ENCODE measurements around the gene PERM1.

The PERM1 gene

DNA sequence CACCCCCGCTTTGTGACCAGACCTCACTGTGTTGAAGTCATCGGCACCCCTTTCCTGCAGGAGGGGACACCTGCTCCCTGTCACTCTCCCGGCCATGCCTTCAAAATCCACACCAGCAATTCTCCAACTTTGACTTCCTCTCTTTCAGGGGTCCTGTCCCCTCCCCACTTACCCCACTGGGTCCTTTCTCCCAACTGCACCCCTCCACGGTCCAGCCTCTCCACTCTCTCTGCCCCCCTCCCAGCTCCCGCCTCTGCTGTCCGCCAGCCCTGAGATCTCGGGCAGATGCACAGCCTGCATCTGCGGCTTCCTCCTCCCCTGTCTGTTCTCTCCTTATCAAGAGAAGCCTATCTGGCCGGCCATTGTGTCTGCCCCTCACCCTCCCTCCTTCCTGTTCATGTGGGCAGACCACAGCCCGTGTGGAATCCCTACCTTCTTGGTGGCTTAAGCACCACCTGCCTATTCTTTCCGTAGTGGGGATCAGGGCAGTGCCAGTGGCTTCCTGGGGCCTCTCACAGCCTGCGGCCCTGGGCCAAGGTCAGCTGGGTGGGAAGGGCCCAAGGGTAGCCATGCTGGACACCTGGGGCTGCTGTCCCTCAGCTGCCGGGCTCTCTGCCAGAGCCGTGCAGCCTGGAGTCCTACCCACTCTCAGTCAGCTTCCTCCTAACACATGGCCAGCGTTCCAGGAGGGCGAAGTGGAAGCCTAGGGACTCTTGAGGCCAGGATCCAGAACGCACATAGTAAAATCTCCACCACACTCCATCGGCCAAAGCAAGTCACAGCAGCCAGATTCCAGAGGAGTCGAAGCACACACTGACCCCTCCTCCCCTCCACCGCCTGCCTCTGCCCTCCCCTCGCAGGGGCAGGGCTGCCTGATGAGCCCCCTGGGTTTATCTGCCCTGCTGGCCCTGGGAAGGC, 23.1 kb upstream of the PERM1 start:
- H3K27ac ChIP-seq (ENCODE audit: low read depth in 2 of 2, low read length in 2 of 2): peak overlapping the region; percentile 20 to 85
- H3K4me3 ChIP-seq (ENCODE audit: low read length in 2 of 2): peak overlapping the region in 1 of 2 donors; percentile 13
- H3K36me3 ChIP-seq (ENCODE audit: control insufficient read depth in 2 of 2, insufficient read depth in 2 of 2, low read length in 2 of 2): no peaks in the 10 kb centered on the region
- no peaks in the 10 kb centered on the region for H3K9me3 ChIP-seq (ENCODE audit: control insufficient read depth in 2 of 2, low read length in 2 of 2)
- peaks cover 17% of the 10 kb centered on the region in 2 donors for H3K27me3 ChIP-seq (ENCODE audit: control insufficient read depth in 2 of 2, insufficient read depth in 2 of 2, low read length in 2 of 2)
- H3K4me1 ChIP-seq (ENCODE audit: control insufficient read depth in 2 of 2, insufficient read depth in 2 of 2, low read length in 2 of 2): peaks cover 26 to 36% of the 10 kb centered on the region in 2 donors
- peak overlapping the region; percentile 19 to 26 for H3K9ac ChIP-seq (ENCODE audit: low read depth in 1 of 2, low read length in 2 of 2)

GRCh38 chr1:1004420-1004779, 22.5 kb upstream of the PERM1 start:
- Histone ChIP-seq H3K4me3 (ENCODE audit: low read length in 2 of 2) (no peak overlapping the region), H3K36me3 (ENCODE audit: control insufficient read depth in 2 of 2, insufficient read depth in 2 of 2, low read length in 2 of 2) (no peaks in the 10 kb centered on the region), H3K4me1 (ENCODE audit: control insufficient read depth in 2 of 2, insufficient read depth in 2 of 2, low read length in 2 of 2) (peaks cover 26 to 36% of the 10 kb centered on the region in 2 donors), H3K27ac (ENCODE audit: low read depth in 2 of 2, low read length in 2 of 2) (no peak overlapping the region), H3K9ac (ENCODE audit: low read depth in 1 of 2, low read length in 2 of 2) (peak overlapping the region in 1 of 2 donors; percentile 19), H3K9me3 (ENCODE audit: control insufficient read depth in 2 of 2, low read length in 2 of 2) (no peaks in the 10 kb centered on the region), H3K27me3 (ENCODE audit: control insufficient read depth in 2 of 2, insufficient read depth in 2 of 2, low read length in 2 of 2) (peaks cover 17% of the 10 kb centered on the region in 2 donors)

DNA sequence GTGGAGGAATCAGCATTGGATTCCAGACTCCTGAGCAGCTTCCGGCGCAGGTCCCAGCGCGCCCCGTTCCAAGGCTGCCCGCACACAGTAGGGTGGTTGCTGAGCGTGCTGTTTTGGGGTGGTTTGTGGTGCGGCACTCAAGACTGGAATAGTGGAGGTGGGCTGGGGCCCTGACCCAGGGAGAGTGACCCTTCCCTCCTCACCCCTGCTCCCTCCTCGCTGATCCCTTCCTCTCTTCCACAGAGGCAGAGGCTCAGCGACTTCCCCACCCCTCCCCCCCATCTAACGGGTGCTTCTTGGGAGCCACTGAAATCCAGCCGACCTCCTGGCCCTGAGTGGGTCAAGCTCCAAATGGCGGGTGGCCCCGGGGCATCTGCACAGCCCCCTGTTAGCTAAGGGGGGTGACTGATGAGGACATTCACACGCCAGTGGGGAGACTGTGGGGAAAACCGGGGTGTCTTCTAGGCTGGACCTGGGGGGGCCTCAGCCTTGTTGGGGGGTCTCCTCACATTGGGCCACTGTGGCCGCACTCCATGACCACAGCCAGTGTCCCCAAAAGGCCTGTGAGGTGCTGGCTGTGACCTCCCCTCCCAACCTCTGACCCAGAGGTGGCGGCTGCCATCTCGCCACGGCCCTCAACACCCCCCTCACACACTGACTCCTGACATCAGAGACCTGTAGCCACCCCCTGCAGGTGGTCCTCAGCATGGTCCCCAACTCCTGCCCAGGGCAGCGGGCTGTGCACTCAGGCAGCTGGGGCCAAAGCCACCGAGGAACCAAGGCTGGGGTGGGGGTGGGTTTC, 21.9 kb upstream of the PERM1 start:
- Histone ChIP-seq H3K4me3 (ENCODE audit: low read length in 2 of 2) (no peak overlapping the region), H3K27me3 (ENCODE audit: control insufficient read depth in 2 of 2, insufficient read depth in 2 of 2, low read length in 2 of 2) (peaks cover 17% of the 10 kb centered on the region in 2 donors), H3K36me3 (ENCODE audit: control insufficient read depth in 2 of 2, insufficient read depth in 2 of 2, low read length in 2 of 2) (no peaks in the 10 kb centered on the region), H3K9ac (ENCODE audit: low read depth in 1 of 2, low read length in 2 of 2) (no peak overlapping the region), H3K27ac (ENCODE audit: low read depth in 2 of 2, low read length in 2 of 2) (no peak overlapping the region), H3K9me3 (ENCODE audit: control insufficient read depth in 2 of 2, low read length in 2 of 2) (no peaks in the 10 kb centered on the region), H3K4me1 (ENCODE audit: control insufficient read depth in 2 of 2, insufficient read depth in 2 of 2, low read length in 2 of 2) (peaks cover 26 to 36% of the 10 kb centered on the region in 2 donors)

DNA sequence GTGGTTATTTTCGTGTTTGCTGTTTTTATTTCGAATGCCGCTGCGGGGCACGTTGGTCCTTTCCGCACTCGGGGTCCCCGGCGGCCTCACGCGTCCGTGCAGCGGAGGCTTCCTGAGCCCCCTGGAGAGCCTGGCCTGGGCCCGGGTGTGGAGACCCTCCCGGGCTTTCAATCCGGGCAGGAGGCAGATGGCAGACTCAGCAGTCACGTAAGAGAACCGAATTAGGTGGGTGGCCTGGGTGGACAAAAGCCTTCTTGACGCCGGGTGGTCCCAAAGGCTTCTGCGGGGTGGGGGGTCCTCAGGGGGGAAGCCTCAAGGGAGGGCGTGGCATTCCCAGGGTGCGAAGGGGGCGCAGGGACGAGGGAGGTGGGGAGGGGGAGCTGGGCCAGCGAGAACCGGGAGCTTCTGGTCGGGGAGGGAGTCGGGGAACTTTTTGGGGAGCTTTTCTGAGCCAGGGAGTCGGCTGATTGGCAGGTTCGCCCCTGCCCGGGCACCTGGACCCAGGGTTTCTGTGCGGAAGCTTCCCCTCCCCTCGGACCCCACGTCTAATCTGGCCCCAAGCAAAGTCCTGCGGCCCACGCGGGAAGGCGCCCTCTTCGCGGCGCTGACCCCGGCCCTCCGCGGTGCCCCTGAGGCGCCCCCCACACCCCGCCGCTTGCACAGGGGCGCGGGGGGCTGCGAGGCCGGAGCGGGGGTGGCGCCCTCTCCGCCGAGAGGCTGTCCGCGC, 19.3 kb upstream of the PERM1 start:
- Histone ChIP-seq H3K9me3 (ENCODE audit: control insufficient read depth in 2 of 2, low read length in 2 of 2) (no peaks in the 10 kb centered on the region), H3K4me3 (ENCODE audit: low read length in 2 of 2) (peak overlapping the region; percentile 59 to 66), H3K9ac (ENCODE audit: low read depth in 1 of 2, low read length in 2 of 2) (peak overlapping the region; percentile 26 to 78), H3K4me1 (ENCODE audit: control insufficient read depth in 2 of 2, insufficient read depth in 2 of 2, low read length in 2 of 2) (peaks cover 23 to 30% of the 10 kb centered on the region in 2 donors), H3K36me3 (ENCODE audit: control insufficient read depth in 2 of 2, insufficient read depth in 2 of 2, low read length in 2 of 2) (no peaks in the 10 kb centered on the region), H3K27me3 (ENCODE audit: control insufficient read depth in 2 of 2, insufficient read depth in 2 of 2, low read length in 2 of 2) (peaks cover 22% of the 10 kb centered on the region in 2 donors), H3K27ac (ENCODE audit: low read depth in 2 of 2, low read length in 2 of 2) (peak overlapping the region; percentile 88 to 91)

GRCh38 chr1:1000357-1001056, 18.6 kb upstream of the PERM1 start:
- Histone ChIP-seq H3K9me3 (ENCODE audit: control insufficient read depth in 2 of 2, low read length in 2 of 2) (no peaks in the 10 kb centered on the region), H3K36me3 (ENCODE audit: control insufficient read depth in 2 of 2, insufficient read depth in 2 of 2, low read length in 2 of 2) (no peaks in the 10 kb centered on the region), H3K27me3 (ENCODE audit: control insufficient read depth in 2 of 2, insufficient read depth in 2 of 2, low read length in 2 of 2) (peaks cover 22% of the 10 kb centered on the region in 2 donors), H3K4me3 (ENCODE audit: low read length in 2 of 2) (peak overlapping the region; percentile 59 to 66), H3K9ac (ENCODE audit: low read depth in 1 of 2, low read length in 2 of 2) (peak overlapping the region; percentile 47 to 78), H3K27ac (ENCODE audit: low read depth in 2 of 2, low read length in 2 of 2) (peak overlapping the region; percentile 88 to 91), H3K4me1 (ENCODE audit: control insufficient read depth in 2 of 2, insufficient read depth in 2 of 2, low read length in 2 of 2) (peaks cover 16 to 23% of the 10 kb centered on the region in 2 donors)

- Histone ChIP-seq H3K27ac (ENCODE audit: low read depth in 2 of 2, low read length in 2 of 2) (peak within 1 kb of the TSS; percentile 88 to 91), H3K9me3 (ENCODE audit: control insufficient read depth in 2 of 2, low read length in 2 of 2) (no peaks in the 10 kb centered on the region), H3K4me1 (ENCODE audit: control insufficient read depth in 2 of 2, insufficient read depth in 2 of 2, low read length in 2 of 2) (peaks cover 9 to 16% of the 10 kb centered on the region in 2 donors), H3K36me3 (ENCODE audit: control insufficient read depth in 2 of 2, insufficient read depth in 2 of 2, low read length in 2 of 2) (no peaks in the 10 kb centered on the region), H3K27me3 (ENCODE audit: control insufficient read depth in 2 of 2, insufficient read depth in 2 of 2, low read length in 2 of 2) (peaks cover 22% of the 10 kb centered on the region in 2 donors), H3K4me3 (ENCODE audit: low read length in 2 of 2) (peak within 1 kb of the TSS; percentile 59 to 66), H3K9ac (ENCODE audit: low read depth in 1 of 2, low read length in 2 of 2) (peak within 1 kb of the TSS; percentile 47 to 78)
These were observed 17.9 kb upstream of the PERM1 start, which contains the start of gene HES4 for GRCh38 chr1:999725-1000356. HES4 (minus strand) TSS chr1:1000097; CDS start chr1:999973, 124 bp downstream.

- Histone ChIP-seq H3K27ac (ENCODE audit: low read depth in 2 of 2, low read length in 2 of 2) (peak overlapping the region; percentile 51 to 88), H3K9me3 (ENCODE audit: control insufficient read depth in 2 of 2, low read length in 2 of 2) (no peaks in the 10 kb centered on the region), H3K9ac (ENCODE audit: low read depth in 1 of 2, low read length in 2 of 2) (peak overlapping the region; percentile 14 to 78), H3K4me1 (ENCODE audit: control insufficient read depth in 2 of 2, insufficient read depth in 2 of 2, low read length in 2 of 2) (peaks cover 7 to 12% of the 10 kb centered on the region in 2 donors), H3K27me3 (ENCODE audit: control insufficient read depth in 2 of 2, insufficient read depth in 2 of 2, low read length in 2 of 2) (peaks cover 15 to 21% of the 10 kb centered on the region in 2 donors), H3K36me3 (ENCODE audit: control insufficient read depth in 2 of 2, insufficient read depth in 2 of 2, low read length in 2 of 2) (no peaks in the 10 kb centered on the region), H3K4me3 (ENCODE audit: low read length in 2 of 2) (peak overlapping the region; percentile 57 to 66)
These were observed 17.3 kb upstream of the PERM1 start for GRCh38 chr1:998995-999724.

DNA sequence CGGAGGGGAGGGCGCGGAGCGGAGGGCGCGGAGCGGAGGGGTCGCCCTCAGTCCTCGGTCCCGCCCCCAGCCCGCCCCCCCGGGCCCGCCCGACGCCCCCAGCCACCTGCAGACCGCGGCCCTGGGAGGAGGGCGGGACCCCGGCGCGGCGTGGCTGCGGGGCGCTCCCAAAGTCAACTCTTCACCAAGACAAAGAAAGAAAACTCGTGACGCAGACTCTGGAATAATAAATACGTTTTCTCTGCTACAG, 16.8 kb upstream of the PERM1 start:
- H3K27ac ChIP-seq (ENCODE audit: low read depth in 2 of 2, low read length in 2 of 2): peak overlapping the region in 1 of 2 donors; percentile 32
- H3K36me3 ChIP-seq (ENCODE audit: control insufficient read depth in 2 of 2, insufficient read depth in 2 of 2, low read length in 2 of 2): no peaks in the 10 kb centered on the region
- no peaks in the 10 kb centered on the region for H3K9me3 ChIP-seq (ENCODE audit: control insufficient read depth in 2 of 2, low read length in 2 of 2)
- H3K4me3 ChIP-seq (ENCODE audit: low read length in 2 of 2): peak overlapping the region; percentile 57 to 66
- peak overlapping the region in 1 of 2 donors; percentile 78 for H3K9ac ChIP-seq (ENCODE audit: low read depth in 1 of 2, low read length in 2 of 2)
- H3K27me3 ChIP-seq (ENCODE audit: control insufficient read depth in 2 of 2, insufficient read depth in 2 of 2, low read length in 2 of 2): peaks cover 14 to 19% of the 10 kb centered on the region in 2 donors
- H3K4me1 ChIP-seq (ENCODE audit: control insufficient read depth in 2 of 2, insufficient read depth in 2 of 2, low read length in 2 of 2): peaks cover 7 to 12% of the 10 kb centered on the region in 2 donors

All from mucosa of rectum (tissue), 2 donors.